Stimulated activated CD4-positive, alpha-beta T cell treated with anti-CD3 and anti-CD28 coated beads, Interleukin-2, amount 100 ng/mL, for 48 hours (primary cell): ENCODE data around the gene TNIK.

Source experiments
- DNase-seq, 2 donors: peaks; one replicate each; pipeline ENCODE4 v3.0.0-alpha.2; 2020

The TNIK gene

GRCh38 chr3:171277456-171278298 is 182.5 kb downstream of the TNIK start:
- no peak for DNase-seq

DNA sequence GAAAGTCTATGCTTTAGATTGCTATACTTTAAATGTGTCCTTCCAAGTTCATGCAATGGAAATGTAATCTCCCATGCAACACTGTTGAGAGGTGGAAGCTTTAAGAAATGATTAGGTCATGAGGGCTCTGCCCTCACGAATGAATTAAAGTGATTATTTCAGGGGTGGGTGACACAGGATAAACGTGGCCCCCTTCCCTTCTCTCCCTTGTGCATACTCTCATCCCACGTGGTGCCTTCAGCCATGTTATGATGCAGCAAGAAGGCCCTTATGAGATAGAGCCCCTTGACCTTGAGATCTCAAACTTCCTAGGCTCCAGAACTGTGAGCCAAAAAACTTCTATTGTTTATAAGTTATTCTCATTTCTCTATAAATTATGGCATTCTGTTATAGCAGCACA is 183.3 kb downstream of the TNIK start:
- no peak for DNase-seq

DNA sequence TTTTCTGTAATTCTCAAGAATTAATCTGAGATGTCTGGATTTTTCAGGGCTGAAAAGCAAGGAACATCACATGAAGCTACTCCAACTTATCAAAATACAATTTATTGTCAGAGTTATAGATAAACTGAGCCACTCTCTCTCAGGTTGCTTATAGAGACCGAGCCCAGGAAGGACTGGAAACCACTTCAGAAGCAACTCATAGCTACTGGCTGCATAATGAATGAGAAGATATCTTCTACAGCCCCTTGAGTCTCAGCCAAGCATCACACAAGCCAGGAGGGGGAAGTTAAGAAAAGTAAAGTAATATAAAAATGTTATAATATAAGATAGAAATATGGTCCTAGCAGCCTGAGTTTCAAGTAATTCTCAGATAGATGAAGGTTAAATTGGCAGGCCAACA is 186.0 kb downstream of the TNIK start:
- no peak for DNase-seq

GRCh38 chr3:171270541-171270940 is 189.7 kb downstream of the TNIK start:
- no peak for DNase-seq

DNA sequence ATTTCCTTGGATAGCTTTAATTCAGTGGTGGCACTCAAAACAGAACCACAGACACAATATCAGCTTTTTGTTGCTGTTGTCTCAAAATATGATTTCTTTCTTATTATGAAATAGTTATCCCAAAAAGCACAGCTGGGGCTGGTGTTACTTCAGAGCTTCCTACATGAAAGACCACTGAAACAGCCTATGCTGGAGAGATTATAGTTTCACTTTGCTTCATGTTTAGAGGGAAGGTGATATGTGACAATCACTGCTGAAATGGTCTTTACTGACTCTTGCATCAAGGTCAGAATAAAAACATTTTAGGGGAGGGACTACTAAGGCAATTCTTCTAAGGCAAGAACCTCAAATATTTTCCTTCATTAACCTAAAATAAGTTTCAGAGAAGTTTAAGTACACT is 190.7 kb downstream of the TNIK start:
- DNase-seq = no peak

DNA sequence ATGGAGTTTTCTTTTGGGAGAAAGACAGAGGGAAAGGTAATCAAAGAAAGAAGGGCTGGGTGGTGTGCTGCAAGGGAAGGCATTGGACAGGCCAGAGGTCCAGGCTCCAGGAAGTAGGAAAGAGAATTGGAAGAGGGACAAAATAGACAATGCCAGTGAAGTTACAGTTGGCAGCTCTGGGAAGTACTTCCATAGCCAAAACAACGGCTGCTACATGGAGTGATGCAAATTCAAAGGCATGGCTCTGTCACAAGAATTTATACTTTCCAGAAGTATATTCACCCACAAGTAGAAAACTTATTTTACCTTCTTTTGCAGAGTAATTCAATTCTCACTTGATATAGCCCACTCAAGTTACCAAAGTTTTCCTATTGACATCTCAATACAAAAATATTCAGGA is 191.5 kb downstream of the TNIK start:
- no peak for DNase-seq

GRCh38 chr3:171267104-171267503 is 193.1 kb downstream of the TNIK start:
- no peak for DNase-seq

DNA sequence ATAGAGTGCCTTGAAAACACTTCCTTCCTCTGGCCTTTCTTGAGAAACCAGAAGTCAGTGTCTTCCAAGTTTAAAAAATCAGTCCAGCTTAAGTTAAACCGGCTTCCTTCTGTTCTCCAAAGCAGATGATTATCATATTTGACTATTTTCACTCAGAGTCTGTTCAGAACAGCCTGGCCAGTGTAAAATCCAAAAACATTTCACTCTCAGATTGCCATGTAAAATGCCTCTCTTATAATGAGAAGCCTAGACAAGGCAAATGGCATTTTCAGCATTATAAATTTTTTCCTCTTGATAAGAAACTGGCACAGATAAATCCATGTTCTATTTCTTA is 193.5 kb downstream of the TNIK start:
- no peak for DNase-seq

GRCh38 chr3:171266034-171266739 is 194.0 kb downstream of the TNIK start:
- DNase-seq = no peak

- no peak for DNase-seq
Measured at GRCh38 chr3:171264758-171265157, 195.4 kb downstream of the TNIK start.

DNA sequence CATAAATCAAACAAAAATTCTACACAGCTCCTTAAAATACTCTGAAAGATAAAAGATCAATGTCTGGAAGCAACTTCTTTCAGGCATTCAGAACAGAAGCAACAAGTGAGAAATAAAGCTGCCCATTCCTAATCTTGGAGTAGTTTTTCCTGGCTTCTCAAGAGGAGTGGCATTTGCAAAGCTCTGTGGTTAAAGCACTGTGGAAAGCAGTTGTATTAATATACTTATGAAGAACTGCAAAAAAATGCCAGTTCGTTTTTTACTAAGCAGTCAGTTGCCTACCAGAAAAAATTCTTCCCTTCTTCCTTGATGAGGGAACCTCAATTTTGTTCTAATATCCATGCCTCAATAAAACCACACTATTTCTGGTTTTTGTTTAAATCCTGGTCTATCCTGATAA is 197.8 kb downstream of the TNIK start:
- no peak for DNase-seq

DNA sequence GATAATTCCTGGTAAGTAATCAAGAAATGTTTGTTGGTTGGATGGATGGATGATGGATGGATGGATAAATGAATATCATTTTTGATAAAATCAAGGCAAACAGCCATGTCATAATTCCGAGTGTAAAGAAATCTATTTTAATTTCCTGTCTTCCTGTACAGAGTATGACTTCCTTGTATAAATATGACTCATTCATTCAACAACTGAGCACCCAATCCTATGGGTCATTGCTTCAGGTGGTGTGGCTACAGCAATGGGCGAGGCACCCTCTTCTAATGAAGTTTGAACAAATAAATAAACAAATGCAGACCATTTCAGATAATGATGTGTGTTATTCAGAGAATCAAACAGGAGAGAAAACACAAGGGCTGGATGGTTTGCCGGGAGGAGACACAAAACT is 198.7 kb downstream of the TNIK start:
- no peak for DNase-seq

- DNase-seq = no peak
Measured at GRCh38 chr3:171260899-171261298, 199.3 kb downstream of the TNIK start.

- no peak for DNase-seq
Measured at GRCh38 chr3:171260466-171260865, 199.7 kb downstream of the TNIK start.

- no peak for DNase-seq
Measured at GRCh38 chr3:171258316-171258715, 201.9 kb downstream of the TNIK start.

DNA sequence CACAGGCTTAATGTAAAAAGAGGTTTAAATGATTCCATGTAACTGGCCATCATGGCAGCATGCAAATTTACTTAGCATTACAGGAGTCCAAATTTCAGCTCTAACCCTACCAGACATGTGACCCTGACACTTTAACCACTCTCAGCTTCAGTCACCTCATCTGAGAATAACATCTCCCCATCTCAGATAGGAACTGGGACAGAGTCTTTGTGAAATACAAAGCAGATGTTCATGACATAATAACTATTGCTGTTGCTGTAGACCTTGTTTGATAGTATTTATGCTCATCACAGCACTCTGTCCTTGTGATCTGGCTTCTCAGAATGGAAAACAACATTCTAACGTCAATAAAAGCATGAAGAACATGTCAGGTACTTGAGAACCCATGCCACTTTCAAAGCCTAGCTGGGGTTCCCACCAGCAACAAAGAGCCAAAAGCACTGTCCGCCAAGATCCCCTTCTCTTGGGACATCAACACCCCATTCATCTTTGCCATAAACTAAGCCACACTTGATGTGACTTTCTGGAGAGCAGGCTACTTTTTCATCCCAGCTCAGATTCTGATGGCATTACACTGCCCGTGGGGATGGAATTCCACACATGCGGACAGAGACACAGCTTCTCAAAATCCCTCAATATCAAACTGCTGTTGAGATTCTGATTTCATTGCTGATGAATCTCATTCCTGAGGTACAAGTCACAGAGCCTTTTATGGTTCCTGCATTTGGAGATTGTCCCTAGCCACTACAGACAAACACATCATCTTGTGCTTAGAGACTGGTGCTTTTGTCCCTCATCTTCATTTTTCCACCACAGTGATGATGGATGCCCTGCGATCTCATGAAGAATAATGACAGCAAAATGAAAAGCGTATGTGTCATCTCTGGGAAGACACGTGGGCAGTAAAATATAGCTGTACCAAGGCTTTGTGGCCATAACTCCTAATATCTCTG is 202.7 kb downstream of the TNIK start:
- no peak for DNase-seq

DNA sequence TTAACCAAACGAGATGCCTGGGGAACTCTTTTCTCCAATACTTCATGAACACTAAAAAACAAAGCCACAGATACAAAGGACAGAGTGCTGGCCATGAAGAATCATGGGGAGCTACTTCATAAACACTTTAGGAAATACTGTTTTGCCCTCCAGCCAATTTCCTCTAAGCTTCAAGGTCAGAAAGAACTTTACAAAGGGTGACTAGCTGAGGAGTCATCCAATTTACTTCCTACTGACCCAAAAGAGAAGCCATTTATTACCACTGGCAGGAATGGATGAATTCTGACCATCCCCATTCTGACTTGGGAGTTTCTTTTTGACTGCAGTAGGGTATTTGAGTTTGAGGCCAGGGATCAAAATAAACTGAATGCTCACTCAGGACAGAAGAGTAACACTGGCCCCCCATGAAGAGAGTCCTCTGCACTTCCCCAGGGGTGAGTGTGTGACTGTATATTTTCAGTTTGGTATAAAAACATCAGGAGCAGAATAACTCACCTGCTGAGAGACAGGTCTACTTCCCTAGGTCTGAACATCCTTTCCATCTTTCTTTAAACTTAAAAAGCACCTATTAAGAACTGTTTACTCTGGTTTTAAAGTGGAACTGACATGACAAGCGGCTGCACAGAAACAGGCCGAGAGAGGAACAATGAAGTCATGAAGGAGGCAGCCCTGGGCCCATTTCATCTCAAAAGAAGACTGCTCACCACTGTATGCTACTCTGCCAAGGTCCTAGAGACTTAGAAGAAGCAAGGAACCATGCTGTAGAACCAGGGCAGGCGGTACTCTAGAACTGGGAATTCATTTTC is 203.6 kb downstream of the TNIK start:
- no peak for DNase-seq

DNA sequence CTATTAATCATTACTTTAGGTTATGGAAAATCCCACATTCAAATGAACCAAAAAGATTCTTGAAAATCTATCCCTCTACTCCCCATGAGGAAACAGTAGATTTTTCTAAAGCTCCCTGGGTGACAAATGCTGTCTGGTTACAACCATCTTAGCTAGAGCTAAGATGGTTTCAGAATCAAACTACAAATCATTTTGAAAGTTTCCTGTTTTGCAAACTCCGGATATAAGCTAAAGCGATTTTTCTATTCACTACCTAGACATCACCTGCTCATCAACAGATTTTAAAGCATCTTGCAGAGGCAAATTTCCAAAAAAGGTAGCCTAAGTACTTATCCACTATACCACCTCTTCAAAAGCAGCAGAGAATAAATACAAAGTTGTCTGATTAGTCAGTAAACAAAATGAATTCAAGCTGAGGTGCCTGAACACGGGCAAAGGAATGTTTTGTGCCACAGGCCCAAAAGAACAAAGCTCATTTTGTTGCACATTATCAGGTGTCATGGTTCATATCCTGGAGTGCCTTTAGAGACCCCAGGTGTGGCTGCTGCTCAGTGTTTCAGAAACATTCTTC is 204.9 kb downstream of the TNIK start:
- DNase-seq = no peak

DNA sequence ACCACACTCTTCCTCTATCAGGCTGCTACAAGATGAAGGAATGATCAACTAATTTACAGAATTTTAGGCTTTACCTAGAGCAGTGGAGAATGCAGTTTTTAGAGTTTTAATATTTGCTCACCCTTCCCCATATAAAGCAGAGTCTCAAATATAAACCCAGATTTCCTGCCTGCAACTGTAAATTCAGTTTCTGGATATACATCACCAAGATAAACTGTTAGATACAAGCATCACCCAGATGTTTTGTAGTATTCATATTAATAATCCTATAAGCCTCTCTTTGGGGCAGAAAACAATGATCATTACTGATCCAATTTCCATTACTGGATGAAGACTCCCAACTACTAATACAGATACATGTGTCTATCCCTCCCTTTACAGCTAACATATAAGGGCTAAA is 205.9 kb downstream of the TNIK start:
- DNase-seq = no peak

- no peak for DNase-seq
Measured at GRCh38 chr3:171251835-171252234, 208.4 kb downstream of the TNIK start.

DNA sequence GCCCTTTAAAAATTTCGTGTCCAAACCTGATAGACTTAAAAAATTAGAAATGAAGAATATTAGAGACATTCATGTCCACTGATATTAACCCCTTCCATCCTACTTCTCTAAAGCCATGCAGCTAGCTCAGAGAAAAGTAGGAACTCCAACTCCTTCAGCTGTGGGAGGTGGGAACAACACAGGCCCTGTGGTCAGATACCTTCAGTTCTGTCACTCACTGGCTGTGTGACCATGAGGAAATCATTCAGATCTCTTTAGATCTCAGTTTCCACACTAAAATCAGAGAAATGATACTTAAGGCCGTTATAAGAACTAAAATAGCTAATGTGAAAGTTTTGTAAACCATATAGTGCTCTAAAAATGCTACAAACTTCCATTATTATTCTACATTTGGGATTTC is 209.8 kb downstream of the TNIK start:
- DNase-seq = no peak

GRCh38 chr3:171249245-171249644 is 211.0 kb downstream of the TNIK start:
- DNase-seq = no peak
